Limb (tissue), 2 donors: ENCODE measurements around the gene NPRL2.
"Not testable (repeated sequence)": the region's sequence is repeated elsewhere in the genome, so short reads cannot be mapped to it uniquely, and the experiment has no call there.

ENCODE experiments used
- DNase-seq, 2 donors: peaks; one replicate each; pipeline ENCODE4 v3.0.0-alpha.2; 2016; ENCODE audit errors: extremely low spot score in 2 of 2

The NPRL2 gene

DNA sequence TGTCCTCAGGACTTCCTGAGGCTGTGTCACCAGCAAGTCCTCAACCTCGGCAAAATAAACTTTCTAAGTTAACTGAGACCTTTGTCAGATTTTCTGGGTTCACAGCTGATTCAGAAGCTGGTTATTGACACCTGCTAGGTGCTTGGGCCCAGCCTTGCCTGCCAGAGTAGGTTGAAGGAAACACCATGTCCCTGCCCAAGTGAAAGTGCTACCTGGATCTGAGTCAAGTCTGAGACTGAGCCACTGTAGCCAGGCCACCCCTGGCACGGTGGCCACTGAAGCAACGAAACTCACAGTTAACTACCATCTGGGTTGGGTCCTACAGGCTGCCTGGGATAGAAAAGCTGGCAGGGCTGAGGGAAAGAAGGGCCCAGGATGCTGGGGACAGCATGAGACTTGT is 36.2 kb downstream of the NPRL2 start:
- no peak for DNase-seq

DNA sequence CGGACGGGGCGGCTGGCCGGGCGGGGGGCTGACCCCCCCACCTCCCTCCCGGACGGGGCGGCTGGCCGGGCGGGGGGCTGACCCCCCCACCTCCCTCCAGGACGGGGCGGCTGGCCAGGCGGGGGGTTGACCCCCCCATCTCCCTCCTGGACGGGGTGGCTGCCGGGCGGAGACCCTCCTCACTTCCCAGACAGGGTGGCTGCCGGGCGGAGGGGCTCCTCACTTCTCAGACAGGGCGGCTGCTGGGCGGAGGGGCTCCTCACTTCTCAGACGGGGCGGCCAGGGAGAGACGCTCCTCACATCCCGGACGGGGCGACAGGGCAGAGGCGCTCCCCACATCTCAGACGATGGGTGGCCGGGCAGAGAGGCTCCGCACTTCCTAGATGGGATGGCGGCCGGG is 38.5 kb downstream of the NPRL2 start:
- DNase-seq: not testable (repeated sequence)

DNA sequence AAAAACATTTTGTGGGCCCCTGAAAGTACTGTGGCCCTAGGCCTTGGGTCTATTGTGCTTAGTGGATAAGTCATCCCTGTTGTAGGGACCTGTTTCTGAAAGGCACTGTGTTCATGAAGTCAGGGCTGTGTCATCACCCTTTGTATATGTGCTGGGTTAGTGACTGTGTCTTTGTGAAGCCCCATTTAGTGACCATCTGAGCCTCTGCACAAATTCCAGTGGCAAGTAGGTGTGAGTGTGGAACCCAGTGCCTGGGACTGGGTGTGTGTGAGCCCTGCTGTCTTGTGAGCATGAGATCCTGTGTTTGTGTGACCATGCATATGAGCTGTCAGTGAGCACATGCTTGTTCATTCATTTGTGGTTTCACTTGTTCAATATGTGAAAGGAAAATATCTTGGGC is 46.0 kb downstream of the NPRL2 start:
- no peak for DNase-seq

DNA sequence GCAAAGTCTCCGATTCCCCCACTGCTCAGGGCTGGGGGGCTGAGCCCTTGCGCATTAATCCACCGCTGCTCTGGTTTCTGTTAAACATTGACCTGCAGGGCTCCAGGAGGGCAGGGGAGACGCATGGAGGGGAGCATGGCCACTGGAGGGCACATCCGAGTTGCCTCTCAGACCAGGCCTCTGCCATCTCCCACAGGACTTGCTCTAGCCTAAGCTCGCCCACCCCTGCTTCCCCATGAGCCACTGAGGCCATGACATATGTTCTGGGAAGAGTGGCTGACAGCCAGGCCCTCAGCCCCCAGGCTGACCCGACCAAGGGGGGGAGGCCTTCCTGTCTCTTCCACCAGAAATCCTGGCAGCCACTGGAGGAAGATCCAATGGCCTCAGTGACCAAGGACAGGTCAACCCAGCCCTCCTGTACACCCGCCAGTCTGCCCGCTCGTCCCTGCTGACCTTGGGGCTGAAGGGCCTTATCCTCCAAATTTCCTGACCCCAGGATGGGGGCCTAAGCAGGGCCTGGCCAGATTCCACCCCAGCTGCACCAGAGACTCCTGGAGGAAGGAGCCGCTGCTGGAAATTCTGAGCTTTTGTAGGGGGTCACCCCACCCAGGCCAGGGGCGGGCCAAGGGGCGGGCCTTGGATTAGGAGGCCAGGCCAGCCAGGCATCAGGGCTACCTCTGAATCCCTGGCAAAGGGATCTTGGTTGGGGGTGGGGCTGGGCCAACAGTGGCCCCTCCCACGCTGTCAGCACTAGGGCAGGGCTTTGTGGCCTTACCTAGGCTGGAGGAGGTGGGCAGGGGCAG is 47.4 kb downstream of the NPRL2 start, which contains the start of gene HYAL1:
Gene HYAL1 (minus strand): TSS at position 562 of the 803 bp plus-strand sequence. CDS start 618 bp downstream, outside the sequence.
- peak in 1 of 2 donors; percentile 46 for DNase-seq

DNA sequence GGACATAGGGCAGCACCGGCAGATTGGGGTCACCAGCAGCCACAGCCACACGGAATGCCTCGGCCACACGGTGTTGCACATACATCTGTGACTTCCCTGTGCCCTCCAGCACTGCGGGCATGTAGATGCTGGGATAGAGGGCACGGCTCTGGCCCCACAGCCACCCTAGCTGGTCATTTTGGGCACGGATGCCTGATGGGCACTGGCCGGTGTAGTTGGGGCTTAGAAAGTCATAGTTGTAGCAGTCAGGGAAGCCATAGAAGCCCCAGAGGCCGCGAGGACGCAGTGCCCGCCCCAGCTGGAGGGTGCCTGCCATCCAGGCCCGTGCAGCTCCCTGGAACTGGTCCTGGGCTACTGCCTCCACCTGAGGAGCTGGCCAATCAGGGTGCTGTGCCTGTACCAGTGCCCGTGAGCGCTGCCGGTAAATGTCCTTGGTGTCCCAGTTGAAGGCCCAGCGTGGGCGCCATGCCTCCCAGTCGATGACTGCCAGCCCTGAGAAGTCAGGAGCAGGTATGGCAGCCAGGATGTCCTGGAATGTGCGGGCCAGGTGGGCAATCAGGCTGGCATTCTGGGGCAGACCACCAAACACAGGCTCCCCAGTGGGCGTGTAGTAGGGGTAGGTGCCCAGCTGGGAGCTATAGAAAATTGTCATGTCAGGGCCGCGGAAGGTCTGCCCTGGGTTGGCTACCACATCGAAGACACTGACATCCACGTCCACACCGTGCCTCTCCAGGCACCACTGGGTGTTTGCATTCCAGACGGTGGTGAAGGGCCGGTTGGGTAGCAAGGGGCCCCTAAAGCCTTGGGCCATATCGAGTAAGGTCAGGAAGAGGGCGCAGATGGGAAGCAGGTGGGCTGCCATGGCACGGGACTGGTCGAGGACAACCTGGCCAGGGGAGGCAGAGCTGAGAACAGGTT is 48.2 kb downstream of the NPRL2 start:
- peak in 1 of 2 donors; percentile 26 for DNase-seq

DNA sequence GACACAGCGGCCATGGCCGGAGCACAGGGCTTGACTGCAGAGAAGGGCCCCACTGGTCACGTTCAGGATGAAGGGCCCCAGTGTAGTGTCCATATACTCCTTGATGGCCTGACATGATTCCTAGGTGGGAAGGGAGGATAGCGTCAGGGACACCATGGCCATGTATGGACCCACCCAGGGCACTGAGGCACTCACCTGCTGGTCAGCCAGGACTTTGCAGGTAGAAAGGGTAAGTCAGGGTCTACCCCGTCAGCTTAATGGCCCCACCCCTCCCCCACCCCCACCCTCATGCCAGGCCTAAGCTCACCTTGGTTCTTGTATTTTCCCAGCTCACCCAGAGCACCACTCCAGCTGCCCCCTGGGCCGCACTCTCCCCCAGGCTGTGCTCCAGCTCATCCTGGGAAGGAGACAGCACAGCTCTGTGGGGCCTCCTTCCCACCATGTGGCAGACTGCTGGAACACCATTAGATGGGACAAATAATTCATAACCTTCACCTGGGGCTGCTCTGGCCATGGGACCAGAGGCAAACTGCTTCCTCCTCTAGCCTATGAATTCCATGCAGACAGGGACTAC is 49.8 kb downstream of the NPRL2 start:
- no peak for DNase-seq

DNA sequence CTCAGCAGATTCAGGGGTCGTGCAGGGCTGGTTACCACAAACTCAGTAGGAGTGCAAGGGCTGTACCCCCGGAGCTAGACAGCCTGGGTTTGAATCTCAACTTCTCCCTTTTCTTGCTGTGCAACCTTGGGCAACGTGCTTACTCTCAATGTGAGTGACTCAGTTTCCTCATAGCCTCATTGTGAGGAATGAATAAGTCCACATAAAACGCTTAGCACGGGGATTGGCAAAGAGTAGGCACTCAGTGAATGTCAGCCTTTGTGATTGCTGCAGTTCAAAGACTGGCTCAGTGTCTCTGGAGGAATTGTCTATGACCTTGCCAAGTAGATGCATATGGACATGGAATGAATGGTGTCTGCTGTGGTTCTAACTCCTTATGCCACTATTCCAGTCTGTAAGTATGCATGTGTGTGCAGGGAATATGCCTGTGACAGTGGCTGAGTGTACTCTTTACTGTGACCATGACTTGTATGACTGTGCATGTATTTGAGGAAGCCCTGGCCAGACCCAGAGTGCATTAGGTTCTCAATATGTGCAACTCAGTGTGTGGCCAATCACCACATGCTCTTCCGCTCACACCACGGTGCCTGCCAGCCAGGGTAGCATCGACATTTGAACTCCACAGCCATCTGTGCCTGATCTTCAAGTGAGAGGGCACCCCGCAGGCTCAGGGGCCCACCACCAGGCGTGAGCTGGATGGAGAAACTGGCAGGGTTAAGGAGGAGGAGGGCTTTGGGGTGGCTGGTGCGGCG is 50.5 kb downstream of the NPRL2 start:
- no peak for DNase-seq

DNA sequence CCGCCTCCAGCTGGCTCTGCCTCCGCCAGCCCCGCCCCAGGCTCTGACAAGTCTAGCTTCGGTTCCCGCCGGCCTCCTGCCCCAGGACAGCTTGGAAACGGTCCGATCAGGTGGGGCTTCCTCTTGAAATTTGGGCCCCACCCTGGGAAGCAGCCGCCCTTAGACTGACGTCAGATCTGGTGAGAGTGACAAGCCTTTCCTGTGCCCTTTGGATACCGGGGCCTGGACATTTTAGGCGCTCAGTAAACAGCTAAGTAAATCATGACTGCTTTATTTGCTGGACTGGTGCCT is 51.0 kb downstream of the NPRL2 start:
- DNase-seq: no peak

DNA sequence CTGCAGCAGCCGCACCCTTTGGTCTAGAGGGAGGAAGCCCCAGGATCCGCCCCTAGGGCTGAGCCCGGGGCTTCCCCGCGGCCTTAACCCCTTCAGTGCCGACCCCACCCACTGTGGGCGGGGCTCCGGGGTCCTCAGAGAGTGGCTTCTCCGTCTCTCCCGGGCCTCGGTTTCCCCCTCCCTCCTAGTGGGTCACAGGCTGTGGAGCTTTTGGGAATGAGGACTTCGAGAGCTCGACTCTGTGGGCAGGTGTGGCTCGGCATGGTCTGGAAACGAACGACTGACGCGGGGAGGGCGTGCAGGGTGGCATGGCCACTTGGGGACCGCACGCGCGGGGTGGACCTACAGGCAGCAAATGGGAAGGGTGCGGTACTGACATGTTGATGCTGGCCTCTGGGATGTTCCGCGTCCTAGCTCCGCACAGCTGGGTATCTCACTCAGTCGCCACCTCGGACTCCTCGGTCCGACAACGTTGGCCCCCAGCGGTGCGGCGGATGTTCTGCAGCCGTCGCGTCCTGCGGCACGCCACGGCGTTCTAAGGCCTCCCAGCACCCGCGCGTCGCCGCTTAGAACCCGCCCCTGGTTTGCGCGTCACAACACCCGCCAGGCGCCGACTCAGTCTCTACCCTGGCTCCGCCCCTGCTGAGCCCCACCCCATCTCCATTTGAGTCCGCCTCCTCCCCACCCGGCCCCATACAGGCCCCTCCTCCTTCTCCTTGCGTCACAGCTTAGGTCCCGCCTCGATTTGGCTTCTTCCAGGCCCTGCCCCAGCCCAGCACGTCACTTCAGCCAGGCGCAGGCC is 51.5 kb downstream of the NPRL2 start, which contains the start of the genes HYAL3 and NAA80:
Gene HYAL3 (minus strand): TSS at position 570 of the 802 bp plus-strand sequence. CDS start 3,803 bp downstream, outside the sequence.
Gene NAA80 (minus strand): TSS at position 570 of the 802 bp plus-strand sequence. CDS start 1,942 bp downstream, outside the sequence.
- peak; percentile 99 to 100 for DNase-seq

DNA sequence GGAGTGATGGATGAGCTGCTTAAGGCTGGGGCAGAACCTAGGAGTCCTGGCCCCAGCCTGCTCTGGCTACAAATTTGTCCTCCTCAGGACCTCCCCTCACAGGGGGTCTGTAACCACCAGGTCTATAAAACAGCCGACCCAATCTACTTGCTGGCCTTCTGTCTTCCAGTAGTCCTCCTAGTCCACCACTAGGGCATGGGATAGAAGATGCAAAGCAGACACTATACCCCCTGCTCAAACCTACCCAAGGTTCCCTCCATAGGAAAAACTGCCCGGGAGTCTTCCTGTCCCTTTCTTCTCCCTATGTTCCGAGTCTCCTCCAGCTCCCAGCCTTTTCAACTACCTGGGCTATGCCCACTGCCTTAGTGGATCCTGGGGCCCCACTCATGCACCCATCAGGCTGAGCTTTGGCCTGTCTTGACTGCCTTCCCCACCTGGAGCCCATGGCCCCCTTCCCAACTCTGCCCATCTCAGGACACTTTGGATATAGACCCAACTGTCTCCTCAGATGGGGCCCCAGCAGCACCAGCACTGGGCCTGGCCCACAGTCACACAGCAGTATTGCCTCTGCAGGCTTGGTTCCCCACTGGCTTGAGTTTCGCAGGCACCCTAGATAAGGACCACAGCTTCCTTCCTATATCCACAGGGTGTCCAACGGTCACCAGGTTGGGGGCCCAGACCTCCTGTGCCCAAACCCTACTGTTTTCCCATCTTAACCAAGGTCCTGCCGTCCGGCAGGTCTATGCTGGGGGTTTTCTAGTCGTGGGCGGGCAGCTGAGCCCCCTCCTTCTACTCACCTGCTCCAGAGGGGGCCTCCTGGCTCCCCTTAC is 52.5 kb downstream of the NPRL2 start:
- DNase-seq: no peak

DNA sequence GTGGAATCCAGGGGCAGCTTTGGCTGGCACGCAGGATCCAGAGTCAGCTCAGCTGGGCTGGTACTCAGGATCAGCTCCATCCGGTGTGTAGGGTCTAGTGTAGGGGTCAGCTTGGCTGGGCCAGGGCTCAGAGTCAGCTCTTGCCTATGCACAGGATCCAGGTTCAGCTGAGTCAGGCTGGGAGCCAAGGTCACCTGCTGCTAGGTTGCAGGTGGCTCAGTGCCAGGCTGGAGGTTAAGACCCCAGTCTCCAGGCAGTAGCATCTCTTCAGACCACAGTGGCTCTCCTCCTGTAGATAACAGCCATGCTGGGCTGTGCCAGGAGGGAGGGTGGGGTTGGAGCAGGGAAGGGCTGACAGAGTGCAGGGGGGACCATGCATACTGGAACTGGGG is 53.2 kb downstream of the NPRL2 start:
- no peak for DNase-seq
